Lower leg skin (tissue), 3 donors: Measurements from ENCODE around the gene IL3RA.

ENCODE experiments used
- POLR2A ChIP-seq, 2 donors: fragments of 450-650 bp; IDR thresholded peaks; one replicate each; pipeline ENCODE4 v1.6.1; 2016 to 2017; ENCODE audit warnings: antibody characterized with exemption in 2 of 2, mild to moderate bottlenecking in 1 of 2, moderate library complexity in 1 of 2
- TF ChIP-seq, protein P1 (sequence below), 3 donors: fragments of 450-650 bp; IDR thresholded peaks; one replicate each; pipeline ENCODE4 v1.5.1; 2016; ENCODE audit warnings: antibody characterized with exemption in 3 of 3, mild to moderate bottlenecking in 3 of 3, moderate library complexity in 2 of 3

DNA sequence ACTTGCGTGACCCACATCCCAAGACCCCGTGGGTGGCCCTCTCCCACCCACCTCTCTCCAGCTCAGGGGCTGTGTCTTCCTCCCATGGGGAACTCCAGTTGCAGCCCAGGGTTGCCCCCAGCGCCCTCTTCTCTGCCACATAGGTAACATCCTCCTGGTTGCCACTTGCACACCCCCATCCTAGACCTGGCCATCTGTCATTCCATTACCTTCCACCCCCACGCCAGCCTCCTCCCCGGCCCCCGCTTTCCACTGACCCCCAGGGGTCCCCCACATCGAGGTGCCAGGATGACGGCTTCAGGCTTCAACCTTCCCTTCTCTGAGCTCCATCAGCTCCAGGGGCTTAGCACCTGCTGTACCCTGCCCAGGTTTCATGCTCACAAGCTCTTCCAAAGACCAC is 28.1 kb upstream of the IL3RA start:
- TF ChIP-seq, protein P1, sequence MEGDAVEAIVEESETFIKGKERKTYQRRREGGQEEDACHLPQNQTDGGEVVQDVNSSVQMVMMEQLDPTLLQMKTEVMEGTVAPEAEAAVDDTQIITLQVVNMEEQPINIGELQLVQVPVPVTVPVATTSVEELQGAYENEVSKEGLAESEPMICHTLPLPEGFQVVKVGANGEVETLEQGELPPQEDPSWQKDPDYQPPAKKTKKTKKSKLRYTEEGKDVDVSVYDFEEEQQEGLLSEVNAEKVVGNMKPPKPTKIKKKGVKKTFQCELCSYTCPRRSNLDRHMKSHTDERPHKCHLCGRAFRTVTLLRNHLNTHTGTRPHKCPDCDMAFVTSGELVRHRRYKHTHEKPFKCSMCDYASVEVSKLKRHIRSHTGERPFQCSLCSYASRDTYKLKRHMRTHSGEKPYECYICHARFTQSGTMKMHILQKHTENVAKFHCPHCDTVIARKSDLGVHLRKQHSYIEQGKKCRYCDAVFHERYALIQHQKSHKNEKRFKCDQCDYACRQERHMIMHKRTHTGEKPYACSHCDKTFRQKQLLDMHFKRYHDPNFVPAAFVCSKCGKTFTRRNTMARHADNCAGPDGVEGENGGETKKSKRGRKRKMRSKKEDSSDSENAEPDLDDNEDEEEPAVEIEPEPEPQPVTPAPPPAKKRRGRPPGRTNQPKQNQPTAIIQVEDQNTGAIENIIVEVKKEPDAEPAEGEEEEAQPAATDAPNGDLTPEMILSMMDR (IDR thresholded peaks at IDR 0.05) = no peak
- no peak for TF ChIP-seq POLR2A (IDR thresholded peaks at IDR 0.05)
